NCI-H1048 (cell line): ENCODE measurements around the gene IQSEC1.

Experiments used
- DNase-seq: peaks from one replicate; lab custom pipeline; 2025; lab: John Stamatoyannopoulos, UW

Gene IQSEC1

GRCh38 chr3:12967606-12968351 lies 105.5 kb downstream of the IQSEC1 start:
- DNase-seq: peak; percentile 66

GRCh38 chr3:12966847-12967605 lies 106.2 kb downstream of the IQSEC1 start:
- no peak for DNase-seq

GRCh38 chr3:12965999-12966846 lies 107.0 kb downstream of the IQSEC1 start:
- DNase-seq: no peak

GRCh38 chr3:12964711-12965612 lies 108.3 kb downstream of the IQSEC1 start:
- DNase-seq: no peak

- no peak for DNase-seq
These were observed 109.1 kb downstream of the IQSEC1 start for GRCh38 chr3:12963922-12964701.

- no peak for DNase-seq
These were observed 109.9 kb downstream of the IQSEC1 start for GRCh38 chr3:12963231-12963896.

GRCh38 chr3:12962292-12962691 lies 110.9 kb downstream of the IQSEC1 start:
- DNase-seq: no peak

GRCh38 chr3:12961697-12962036 lies 111.6 kb downstream of the IQSEC1 start:
- no peak for DNase-seq

GRCh38 chr3:12961007-12961696 lies 112.1 kb downstream of the IQSEC1 start:
- no peak for DNase-seq

GRCh38 chr3:12960497-12960896 lies 112.7 kb downstream of the IQSEC1 start:
- no peak for DNase-seq

- DNase-seq: no peak
These were observed 113.3 kb downstream of the IQSEC1 start for GRCh38 chr3:12959838-12960378.

GRCh38 chr3:12959410-12959809 lies 113.8 kb downstream of the IQSEC1 start:
- no peak for DNase-seq

GRCh38 chr3:12957824-12958792 lies 115.1 kb downstream of the IQSEC1 start:
- DNase-seq: no peak

- DNase-seq: no peak
These were observed 115.9 kb downstream of the IQSEC1 start for GRCh38 chr3:12957339-12957738.

GRCh38 chr3:12956316-12956660 lies 116.9 kb downstream of the IQSEC1 start:
- no peak for DNase-seq

- no peak for DNase-seq
These were observed 117.4 kb downstream of the IQSEC1 start for GRCh38 chr3:12955651-12956315.

- no peak for DNase-seq
These were observed 118.2 kb downstream of the IQSEC1 start for GRCh38 chr3:12954891-12955650.
